ENCODE data around the gene FAU.

GRCh38 chr11:65167656-65168055 lies 45.7 kb upstream of the FAU start:
- TF ChIP-seq ZNF274 (IDR thresholded peaks at IDR 0.05; ENCODE audit: low read depth, low read length) (no peak), YY1 (IDR thresholded peaks at IDR 0.05; ENCODE audit: insufficient read depth, insufficient read length) (no peak)
